IPS-18c (cell line): Measurements from ENCODE around the gene ENTPD3.
A peak's percentile ranks its signal among the peaks of the same experiment; 100 is the strongest.

Source experiments
- H3K4me3 ChIP-seq: 2 replicates; pipeline ENCODE4 v1.7.0; 2013; ENCODE audit warnings: low read depth, mild to moderate bottlenecking, low read length, moderate library complexity; ENCODE audit not compliant: insufficient read depth
- H3K9me3 ChIP-seq: one replicate; pipeline ENCODE4 v1.6.1; 2013; ENCODE audit warnings: mild to moderate bottlenecking, low read length, moderate library complexity; ENCODE audit not compliant: control insufficient read depth, insufficient read depth

Gene ENTPD3

GRCh38 chr3:40387001-40387894, at the start of gene ENTPD3:
TSS of gene ENTPD3 (plus strand) at chr3:40387184. CDS start at chr3:40388058, 874 bp downstream.
- Histone ChIP-seq H3K9me3 (peaks cover 2% of the 10 kb centered on the region), H3K4me3 (peak within 1 kb of the TSS; percentile 59)

GRCh38 chr3:40339871-40340270, 47.1 kb upstream of the ENTPD3 start:
- Histone ChIP-seq H3K4me3 (no peak overlapping the region), H3K9me3 (no peaks in the 10 kb centered on the region)

GRCh38 chr3:40340541-40341170, 46.3 kb upstream of the ENTPD3 start:
- H3K9me3 ChIP-seq, result no peaks in the 10 kb centered on the region
- no peak overlapping the region for H3K4me3 ChIP-seq

GRCh38 chr3:40341671-40342070, 45.3 kb upstream of the ENTPD3 start:
- Histone ChIP-seq H3K4me3 (no peak overlapping the region), H3K9me3 (no peaks in the 10 kb centered on the region)

- H3K9me3 ChIP-seq, result peaks cover 3% of the 10 kb centered on the region
- no peak overlapping the region for H3K4me3 ChIP-seq
These were observed 36.5 kb upstream of the ENTPD3 start for GRCh38 chr3:40350529-40350928.

GRCh38 chr3:40355410-40355809, 31.6 kb upstream of the ENTPD3 start:
- Histone ChIP-seq H3K9me3 (peaks cover 3% of the 10 kb centered on the region), H3K4me3 (no peak overlapping the region)

GRCh38 chr3:40358454-40358853, 28.5 kb upstream of the ENTPD3 start:
- Histone ChIP-seq H3K9me3 (no peaks in the 10 kb centered on the region), H3K4me3 (no peak overlapping the region)

- H3K4me3 ChIP-seq, result no peak overlapping the region
- H3K9me3 ChIP-seq, result no peaks in the 10 kb centered on the region
These were observed 23.3 kb upstream of the ENTPD3 start for GRCh38 chr3:40363674-40364073.

- no peaks in the 10 kb centered on the region for H3K9me3 ChIP-seq
- no peak overlapping the region for H3K4me3 ChIP-seq
These were observed 20.5 kb upstream of the ENTPD3 start for GRCh38 chr3:40366203-40367162.

GRCh38 chr3:40369716-40370115, 17.3 kb upstream of the ENTPD3 start:
- Histone ChIP-seq H3K9me3 (no peaks in the 10 kb centered on the region), H3K4me3 (no peak overlapping the region)

- H3K9me3 ChIP-seq, result no peaks in the 10 kb centered on the region
These were observed 9.2 kb upstream of the ENTPD3 start for GRCh38 chr3:40377822-40378221.

GRCh38 chr3:40379674-40380306, 7.2 kb upstream of the ENTPD3 start:
- H3K4me3 ChIP-seq, result no peak overlapping the region
- H3K9me3 ChIP-seq, result no peaks in the 10 kb centered on the region

More at GRCh38 chr3:40377822-40378221, 9.2 kb upstream of the ENTPD3 start:
- no peak overlapping the region for H3K4me3 ChIP-seq

- Histone ChIP-seq H3K4me3 (no peak overlapping the region), H3K9me3 (no peaks in the 10 kb centered on the region)
These were observed 4.9 kb upstream of the ENTPD3 start for GRCh38 chr3:40381904-40382616.

- no peak overlapping the region for H3K4me3 ChIP-seq
- no peaks in the 10 kb centered on the region for H3K9me3 ChIP-seq
These were observed 4.4 kb upstream of the ENTPD3 start for GRCh38 chr3:40382617-40382979.

GRCh38 chr3:40386213-40386612, 771 bp upstream of the ENTPD3 start:
- peaks cover 2% of the 10 kb centered on the region for H3K9me3 ChIP-seq
- 0 out of 2 replicates have a peak overlapping the region, but pooled peaks have one; percentile 59 for H3K4me3 ChIP-seq

- H3K9me3 ChIP-seq, result peaks cover 2% of the 10 kb centered on the region
- H3K4me3 ChIP-seq, result peak overlapping the region; percentile 59; the same call in 1 of the 2 replicates
These were observed 891 bp downstream of the ENTPD3 start for GRCh38 chr3:40387895-40388254.
